ENCODE results near the gene CBX7.
"Not testable (repeated sequence)": the region's sequence is repeated elsewhere in the genome, so short reads cannot be mapped to it uniquely, and the experiment has no call there.

The CBX7 gene

DNA sequence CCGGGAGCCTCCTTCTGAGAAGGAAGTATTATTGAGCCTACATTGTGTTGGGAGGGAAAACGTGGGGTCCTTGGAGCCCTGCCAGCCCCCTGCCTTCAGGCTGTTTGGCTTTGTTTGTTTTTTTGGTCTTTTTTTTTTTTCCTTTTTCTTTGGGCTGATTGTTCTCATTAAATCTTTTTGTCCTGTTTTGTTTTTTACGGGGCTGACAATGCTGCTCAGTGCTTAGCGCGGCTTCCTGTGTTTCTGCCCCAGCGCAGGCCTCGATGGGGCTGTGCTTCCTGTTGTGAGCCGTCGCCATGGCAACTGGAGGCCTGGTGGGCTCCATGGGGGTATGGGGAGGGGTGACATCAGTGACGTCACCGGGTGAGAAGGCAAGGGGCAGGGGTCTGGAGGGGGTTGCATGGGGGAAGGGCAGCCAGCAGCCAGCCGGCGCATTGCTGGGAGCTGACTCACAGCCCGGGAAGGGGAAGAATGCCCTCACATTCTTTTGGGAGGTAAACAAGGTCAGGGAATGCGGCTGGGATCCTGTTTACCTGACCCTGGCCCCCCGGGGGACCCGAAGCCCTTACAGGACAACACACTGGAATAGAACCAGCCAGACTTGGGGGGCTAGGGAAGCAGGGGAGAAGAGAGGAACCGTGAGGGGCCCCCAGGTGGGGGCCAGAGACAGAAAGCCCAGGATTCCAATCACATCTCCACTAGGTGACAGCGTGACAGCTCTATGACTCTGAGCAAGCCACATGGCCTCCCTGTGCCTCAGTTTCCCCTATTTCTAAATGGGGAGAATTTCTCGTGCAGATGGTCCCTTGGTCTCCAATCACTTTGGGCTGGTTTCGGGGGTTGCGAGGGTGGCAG, 22.2 kb upstream of the CBX7 start:
- TF ChIP-seq, protein P1, sequence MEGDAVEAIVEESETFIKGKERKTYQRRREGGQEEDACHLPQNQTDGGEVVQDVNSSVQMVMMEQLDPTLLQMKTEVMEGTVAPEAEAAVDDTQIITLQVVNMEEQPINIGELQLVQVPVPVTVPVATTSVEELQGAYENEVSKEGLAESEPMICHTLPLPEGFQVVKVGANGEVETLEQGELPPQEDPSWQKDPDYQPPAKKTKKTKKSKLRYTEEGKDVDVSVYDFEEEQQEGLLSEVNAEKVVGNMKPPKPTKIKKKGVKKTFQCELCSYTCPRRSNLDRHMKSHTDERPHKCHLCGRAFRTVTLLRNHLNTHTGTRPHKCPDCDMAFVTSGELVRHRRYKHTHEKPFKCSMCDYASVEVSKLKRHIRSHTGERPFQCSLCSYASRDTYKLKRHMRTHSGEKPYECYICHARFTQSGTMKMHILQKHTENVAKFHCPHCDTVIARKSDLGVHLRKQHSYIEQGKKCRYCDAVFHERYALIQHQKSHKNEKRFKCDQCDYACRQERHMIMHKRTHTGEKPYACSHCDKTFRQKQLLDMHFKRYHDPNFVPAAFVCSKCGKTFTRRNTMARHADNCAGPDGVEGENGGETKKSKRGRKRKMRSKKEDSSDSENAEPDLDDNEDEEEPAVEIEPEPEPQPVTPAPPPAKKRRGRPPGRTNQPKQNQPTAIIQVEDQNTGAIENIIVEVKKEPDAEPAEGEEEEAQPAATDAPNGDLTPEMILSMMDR (IDR thresholded peaks at IDR 0.05; ENCODE audit: low read depth, low read length): no peak
- no peak overlapping the region for H3K4me3 ChIP-seq (ENCODE audit: low read depth, low read length)

GRCh38 chr22:39173787-39174497, 21.5 kb upstream of the CBX7 start:
- H3K4me3 ChIP-seq (ENCODE audit: low read depth, low read length): no peak overlapping the region
- TF ChIP-seq, protein P1 (IDR thresholded peaks at IDR 0.05; ENCODE audit: low read depth, low read length): no peak

DNA sequence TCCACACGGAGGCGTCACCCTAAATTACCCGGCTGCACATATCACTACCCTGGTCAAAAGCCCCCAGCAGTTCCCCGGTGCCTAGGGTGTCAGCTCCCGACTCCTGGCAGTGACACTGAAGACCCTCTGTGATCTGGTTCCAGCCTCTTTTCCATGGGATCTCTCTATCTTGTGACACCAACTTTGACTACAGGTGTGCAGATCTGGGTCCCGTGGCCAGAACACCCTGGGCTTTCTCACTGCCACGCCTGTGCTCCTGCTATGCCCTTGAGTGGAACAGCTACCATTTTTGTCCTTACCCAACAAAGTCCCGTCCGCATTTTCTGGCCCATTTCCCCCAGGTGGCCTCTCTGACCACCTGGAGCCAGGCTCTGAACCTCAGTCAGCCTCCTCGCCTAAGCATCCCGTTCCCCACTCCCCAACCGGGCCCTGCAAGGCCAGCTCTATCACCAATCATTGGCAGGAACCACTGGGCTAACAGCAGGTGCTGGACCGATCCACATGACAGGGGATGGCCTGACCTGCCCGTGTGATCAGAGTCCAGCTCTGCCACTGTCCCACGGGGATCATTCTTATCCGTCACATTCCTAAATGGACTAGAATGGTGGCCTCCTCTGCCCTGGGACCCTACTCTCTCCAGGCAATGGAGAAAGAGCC, 20.7 kb upstream of the CBX7 start:
- no peak overlapping the region for H3K4me3 ChIP-seq (ENCODE audit: low read depth, low read length)
- TF ChIP-seq, protein P1 (IDR thresholded peaks at IDR 0.05; ENCODE audit: low read depth, low read length): no peak

DNA sequence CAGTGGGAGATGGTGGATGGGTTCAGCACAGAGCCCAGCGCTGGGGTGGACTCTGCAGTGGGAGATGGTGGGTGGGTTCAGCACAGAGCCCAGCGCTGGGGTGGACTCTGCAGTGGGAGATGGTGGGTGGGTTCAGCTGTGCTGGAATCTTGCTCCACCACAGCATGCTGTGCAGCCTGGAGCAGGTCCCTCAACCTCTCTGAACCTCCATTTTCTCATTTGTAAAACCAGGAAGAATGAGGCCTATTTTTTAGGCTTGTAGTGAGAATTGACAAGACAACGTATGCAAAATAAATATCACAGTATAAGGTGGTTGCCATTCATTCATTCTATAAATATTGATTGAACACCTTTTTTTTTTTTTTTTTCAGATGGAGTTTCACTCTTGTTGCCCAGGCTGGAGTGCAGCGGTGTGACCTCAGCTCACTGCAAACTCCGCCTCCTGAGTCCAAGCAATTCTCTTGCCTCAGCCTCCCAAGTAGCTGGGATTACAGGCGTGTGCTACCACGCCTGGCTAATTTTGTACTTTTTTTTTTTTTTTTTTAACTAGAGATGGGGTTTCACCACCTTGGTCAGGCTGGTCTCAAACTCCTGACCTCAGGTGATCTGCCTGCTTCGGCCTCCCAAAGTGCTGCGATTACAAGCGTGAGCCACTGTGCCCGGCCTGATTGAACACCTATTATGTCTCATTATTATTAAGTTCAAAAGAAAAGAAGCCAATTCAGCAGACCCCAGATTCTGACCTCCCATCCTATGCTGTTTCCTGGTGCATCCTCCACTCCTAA, 20.0 kb upstream of the CBX7 start:
- H3K4me3 ChIP-seq (ENCODE audit: low read depth, low read length): not testable (repeated sequence)

GRCh38 chr22:39171623-39172264, 19.3 kb upstream of the CBX7 start:
- TF ChIP-seq, protein P1 (IDR thresholded peaks at IDR 0.05; ENCODE audit: low read depth, low read length): no peak
- no peak overlapping the region for H3K4me3 ChIP-seq (ENCODE audit: low read depth, low read length)

DNA sequence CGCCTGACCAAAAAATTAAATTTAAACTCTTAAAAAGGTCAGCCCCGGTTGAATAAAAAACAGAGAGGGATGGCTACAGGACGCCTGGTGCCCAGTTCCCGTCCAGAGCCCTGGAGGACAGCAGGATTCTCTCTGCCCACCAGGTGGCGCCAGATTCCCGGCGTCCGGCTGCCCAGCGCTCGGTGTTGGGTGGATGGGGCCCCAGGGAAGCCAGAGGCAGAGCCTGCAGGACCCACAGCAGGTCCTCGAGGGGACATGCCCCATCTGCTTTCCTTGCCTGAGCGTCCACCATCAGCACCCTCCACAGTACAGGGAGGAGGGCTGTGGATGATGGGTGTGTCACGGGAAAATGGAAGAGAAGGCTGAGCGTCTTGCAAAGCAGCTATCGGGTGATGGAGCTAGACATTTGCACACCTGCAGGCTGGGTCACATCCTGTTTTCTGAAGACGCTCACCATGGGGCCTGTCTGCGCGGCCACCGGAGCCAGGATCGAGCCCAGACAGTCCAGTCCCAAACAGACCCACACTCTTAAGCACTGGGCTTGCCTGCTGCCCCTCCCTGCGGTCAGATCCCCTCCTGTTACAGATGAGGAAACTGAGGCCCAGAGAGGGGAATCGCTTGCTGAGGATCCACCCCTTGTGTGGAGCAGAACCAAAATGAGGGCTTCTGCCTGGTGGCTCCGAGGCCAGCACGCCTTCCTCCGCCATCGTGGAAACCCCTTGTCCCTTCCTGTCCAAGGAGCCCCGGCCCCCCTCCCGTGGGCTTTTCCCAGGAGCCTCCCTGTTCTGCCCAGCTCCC, 18.5 kb upstream of the CBX7 start:
- TF ChIP-seq, protein P1 (IDR thresholded peaks at IDR 0.05; ENCODE audit: low read depth, low read length): peak; percentile 81
- H3K4me3 ChIP-seq (ENCODE audit: low read depth, low read length): no peak overlapping the region

Measured in WI38 (cell line).